Colonic mucosa (tissue), 4 donors: ENCODE results near the gene DYNLT4. TPM values are rescaled to one million over a fixed set of nuclear protein-coding genes. Genes with fewer than 3 reads are reported as not detected.
"Not testable (repeated sequence)": the region's sequence is repeated elsewhere in the genome, so short reads cannot be mapped to it uniquely, and the experiment has no call there.

Experiments used
- DNase-seq: peaks from one replicate; pipeline ENCODE4 v3.0.0-alpha.2; 2020
- H3K27ac ChIP-seq: fragments of 200-600 bp; one replicate; pipeline ENCODE4 v1.8.0; 2021
- H3K27me3 ChIP-seq: fragments of 200-600 bp; one replicate; pipeline ENCODE4 v1.8.0; 2021
- H3K36me3 ChIP-seq: fragments of 200-600 bp; one replicate; pipeline ENCODE4 v1.8.0; 2021
- H3K4me1 ChIP-seq: fragments of 200-600 bp; one replicate; pipeline ENCODE4 v1.8.0; 2021; ENCODE audit warnings: mild to moderate bottlenecking
- H3K4me3 ChIP-seq: fragments of 200-600 bp; one replicate; pipeline ENCODE4 v1.8.0; 2021
- H3K9ac ChIP-seq, 2 donors: one replicate each; pipeline ENCODE4 v1.7.0; 2013; ENCODE audit warnings: control low read depth in 2 of 2, low read depth in 2 of 2, low read length in 2 of 2
- H3K9me3 ChIP-seq: fragments of 200-600 bp; one replicate; pipeline ENCODE4 v1.8.0; 2021
- CTCF ChIP-seq: fragments of 200-600 bp; IDR thresholded peaks from one replicate; pipeline ENCODE4 v1.8.0; 2022; ENCODE audit warnings: antibody characterized with exemption, mild to moderate bottlenecking
- intact Hi-C: fragments of 100-400 bp; cut with DNase I; formaldehyde crosslinking; loops from one replicate; pipeline ENCODE4 v1.14.1; 2022
- total RNA-seq, 2 donors: library from RNA; stranded (reverse); fragmentation: NEBNext Ultra II Directional in 1 of 2; extraction: Animal tissue kit (Norgen Biotek cat#: 25700) in 1 of 2; gene quantifications; one replicate each; pipeline ENCODE4 v1.2.1, GENCODE V29; 2021
- donor health status: healthy.
- donor health status: DM: no; HTN: no; CAD: no.
- donor health status: DM: no; HTN: no; CAD: no.

Gene DYNLT4
- total RNA-seq, 2 donors from 2014 or later = 0.35 to 0.56 TPM

GRCh38 chr1:44828003-44828651 is 21.0 kb upstream of the DYNLT4 start:
- no peak overlapping the region for H3K27ac ChIP-seq
- intact Hi-C loops = no loop called here
- H3K9ac ChIP-seq = no peak overlapping the region
- no peaks in the 10 kb centered on the region for H3K9me3 ChIP-seq
- no peaks in the 10 kb centered on the region for H3K27me3 ChIP-seq
- no peak for TF ChIP-seq CTCF
- no peaks in the 10 kb centered on the region for H3K4me1 ChIP-seq
- H3K4me3 ChIP-seq = no peak overlapping the region
- no peaks in the 10 kb centered on the region for H3K36me3 ChIP-seq
- no peak for DNase-seq

- TF ChIP-seq CTCF = no peak
- Histone ChIP-seq H3K9ac (no peak overlapping the region), H3K27me3 (no peaks in the 10 kb centered on the region), H3K4me1 (no peaks in the 10 kb centered on the region), H3K9me3 (no peaks in the 10 kb centered on the region), H3K36me3 (no peaks in the 10 kb centered on the region), H3K27ac (no peak overlapping the region), H3K4me3 (no peak overlapping the region)
- intact Hi-C loops = no loop called here
- no peak for DNase-seq
Observed at GRCh38 chr1:44827197-44828002, 20.2 kb upstream of the DYNLT4 start.

GRCh38 chr1:44826375-44827196 is 19.4 kb upstream of the DYNLT4 start:
- H3K4me3 ChIP-seq = no peak overlapping the region
- H3K9me3 ChIP-seq = no peaks in the 10 kb centered on the region
- no peaks in the 10 kb centered on the region for H3K4me1 ChIP-seq
- no peak overlapping the region for H3K27ac ChIP-seq
- no peak for TF ChIP-seq CTCF
- no peak for DNase-seq
- no peaks in the 10 kb centered on the region for H3K36me3 ChIP-seq
- no peaks in the 10 kb centered on the region for H3K27me3 ChIP-seq
- intact Hi-C loops = no loop called here
- H3K9ac ChIP-seq = no peak overlapping the region

- H3K36me3 ChIP-seq, DNase-seq, H3K27me3 ChIP-seq, H3K9me3 ChIP-seq, H3K4me1 ChIP-seq, intact Hi-C loops, H3K9ac ChIP-seq, H3K27ac ChIP-seq, H3K4me3 ChIP-seq: not testable (repeated sequence)
Observed at GRCh38 chr1:44824392-44824791, 17.2 kb upstream of the DYNLT4 start.

GRCh38 chr1:44822981-44823451 is 15.9 kb upstream of the DYNLT4 start:
- no peak for DNase-seq
- H3K9ac ChIP-seq = no peak overlapping the region
- intact Hi-C loops = no loop called here

More at GRCh38 chr1:44822981-44823451, 15.9 kb upstream of the DYNLT4 start:
- no peak for TF ChIP-seq CTCF
- Histone ChIP-seq H3K27me3 (no peaks in the 10 kb centered on the region), H3K27ac (no peak overlapping the region), H3K4me1 (no peaks in the 10 kb centered on the region), H3K4me3 (no peak overlapping the region), H3K9me3 (no peaks in the 10 kb centered on the region), H3K36me3 (no peaks in the 10 kb centered on the region)
